ENCODE measurements around the gene CORIN. TPM values are rescaled to one million over a fixed set of nuclear protein-coding genes. Genes with fewer than 3 reads are reported as not detected.

The CORIN gene
- polyA plus RNA-seq: under 1 TPM; 0.09 to 0.28 TPM

DNA sequence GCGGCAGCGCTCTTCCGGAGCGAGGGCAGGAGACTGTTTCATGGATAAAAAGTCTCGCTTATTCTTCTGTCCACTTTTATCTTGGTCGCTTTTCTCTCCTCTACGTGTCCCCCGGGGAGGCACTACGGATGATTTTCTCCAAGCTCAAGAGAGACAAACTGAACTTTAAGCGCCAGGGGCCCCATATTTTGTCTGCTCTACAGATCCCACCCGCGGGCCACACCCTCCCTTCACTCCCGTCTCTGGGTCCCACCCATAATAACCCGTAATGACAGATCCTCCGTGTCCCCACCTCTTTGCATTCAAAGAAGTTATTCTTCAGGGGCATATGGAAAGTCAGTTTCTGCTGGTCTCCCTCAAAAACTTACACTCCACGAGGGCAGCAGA lies at the start of gene CORIN:
Gene CORIN (minus strand): TSS at position 160 of the 387 bp plus-strand sequence. CDS start 118 bp downstream, at position 42.
- no peak within 1 kb of the TSS for H3K27ac ChIP-seq (ENCODE audit: low read depth in 2 of 2, low read length in 1 of 2)
- no peaks in the 10 kb centered on the region for H3K9me3 ChIP-seq (ENCODE audit: control insufficient read depth in 2 of 2, insufficient read depth in 1 of 2, low read depth in 1 of 2, low read length in 1 of 2)
- peak within 1 kb of the TSS; percentile 36 to 52 for H3K4me3 ChIP-seq (ENCODE audit: low read depth in 1 of 2, low read length in 2 of 2)
- no peaks in the 10 kb centered on the region for H3K4me1 ChIP-seq (ENCODE audit: control insufficient read depth in 2 of 2, insufficient read depth in 2 of 2, low read length in 1 of 2)
- 8% methylated on average over 16 of the region's 16 CpGs for WGBS, 2 donors
- H3K36me3 ChIP-seq (ENCODE audit: control insufficient read depth in 2 of 2, insufficient read depth in 2 of 2, low read length in 1 of 2): no peaks in the 10 kb centered on the region
- no peaks in the 10 kb centered on the region for H3K27me3 ChIP-seq (ENCODE audit: control insufficient read depth in 1 of 2, insufficient read depth in 2 of 2, low read length in 2 of 2)

DNA sequence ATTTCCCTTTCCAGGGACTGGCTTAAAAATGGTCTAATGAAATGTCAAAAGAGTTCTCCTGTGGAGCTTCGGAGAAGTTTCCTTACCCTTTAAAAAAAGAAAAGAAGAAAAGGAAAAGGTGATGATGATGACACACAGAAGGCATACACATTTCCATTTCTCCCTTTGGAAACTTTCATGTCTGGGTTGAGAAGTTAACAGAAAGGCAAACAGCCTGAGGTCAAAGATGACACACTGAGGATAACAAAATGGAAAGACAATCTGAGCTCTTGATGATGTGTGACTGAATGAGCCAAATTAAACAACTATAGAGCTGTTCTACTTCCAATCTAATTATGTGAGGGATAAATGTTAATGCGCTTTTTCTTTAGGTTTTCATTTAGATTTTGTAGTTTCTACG lies 44.4 kb upstream of the CORIN start:
- Histone ChIP-seq H3K9me3 (ENCODE audit: control insufficient read depth in 2 of 2, insufficient read depth in 1 of 2, low read depth in 1 of 2, low read length in 1 of 2) (no peaks in the 10 kb centered on the region), H3K27ac (ENCODE audit: low read depth in 2 of 2, low read length in 1 of 2) (no peak overlapping the region), H3K4me1 (ENCODE audit: control insufficient read depth in 2 of 2, insufficient read depth in 2 of 2, low read length in 1 of 2) (no peaks in the 10 kb centered on the region), H3K27me3 (ENCODE audit: control insufficient read depth in 1 of 2, insufficient read depth in 2 of 2, low read length in 2 of 2) (no peaks in the 10 kb centered on the region), H3K36me3 (ENCODE audit: control insufficient read depth in 2 of 2, insufficient read depth in 2 of 2, low read length in 1 of 2) (no peaks in the 10 kb centered on the region), H3K4me3 (ENCODE audit: low read depth in 1 of 2, low read length in 2 of 2) (no peak overlapping the region)
- 56 to 74% methylated on average over 3 of the region's 3 CpGs for WGBS, 2 donors

DNA sequence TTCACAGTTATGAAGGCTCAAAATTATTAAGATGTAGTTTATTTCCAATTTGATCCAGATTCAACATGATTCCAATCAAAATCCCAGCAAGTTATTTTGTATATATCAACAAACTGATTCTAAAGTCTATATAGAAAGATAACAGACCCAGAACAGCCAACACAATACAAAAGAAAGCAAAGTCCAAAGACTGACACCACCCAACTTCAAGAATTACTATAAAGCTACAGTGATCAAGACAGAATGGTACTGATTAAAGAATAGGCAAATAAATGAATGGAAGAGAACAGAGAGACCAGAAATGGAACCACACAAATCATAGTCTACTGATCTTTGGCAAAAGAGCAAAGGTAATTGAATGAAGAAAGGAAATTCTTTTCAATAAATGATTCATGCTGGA lies 41.6 kb upstream of the CORIN start:
- Histone ChIP-seq H3K36me3 (ENCODE audit: control insufficient read depth in 2 of 2, insufficient read depth in 2 of 2, low read length in 1 of 2) (no peaks in the 10 kb centered on the region), H3K27ac (ENCODE audit: low read depth in 2 of 2, low read length in 1 of 2) (no peak overlapping the region), H3K27me3 (ENCODE audit: control insufficient read depth in 1 of 2, insufficient read depth in 2 of 2, low read length in 2 of 2) (no peaks in the 10 kb centered on the region), H3K9me3 (ENCODE audit: control insufficient read depth in 2 of 2, insufficient read depth in 1 of 2, low read depth in 1 of 2, low read length in 1 of 2) (no peaks in the 10 kb centered on the region), H3K4me3 (ENCODE audit: low read depth in 1 of 2, low read length in 2 of 2) (no peak overlapping the region), H3K4me1 (ENCODE audit: control insufficient read depth in 2 of 2, insufficient read depth in 2 of 2, low read length in 1 of 2) (no peaks in the 10 kb centered on the region)

- no peaks in the 10 kb centered on the region for H3K9me3 ChIP-seq (ENCODE audit: control insufficient read depth in 2 of 2, insufficient read depth in 1 of 2, low read depth in 1 of 2, low read length in 1 of 2)
- H3K4me3 ChIP-seq (ENCODE audit: low read depth in 1 of 2, low read length in 2 of 2): no peak overlapping the region
- H3K36me3 ChIP-seq (ENCODE audit: control insufficient read depth in 2 of 2, insufficient read depth in 2 of 2, low read length in 1 of 2): peaks cover 0 to 3% of the 10 kb centered on the region in 2 donors
- no peaks in the 10 kb centered on the region for H3K27me3 ChIP-seq (ENCODE audit: control insufficient read depth in 1 of 2, insufficient read depth in 2 of 2, low read length in 2 of 2)
- H3K4me1 ChIP-seq (ENCODE audit: control insufficient read depth in 2 of 2, insufficient read depth in 2 of 2, low read length in 1 of 2): no peaks in the 10 kb centered on the region
- no peak overlapping the region for H3K27ac ChIP-seq (ENCODE audit: low read depth in 2 of 2, low read length in 1 of 2)
- WGBS, 2 donors: 88 to 89% methylated on average over 3 of the region's 3 CpGs
Measured at GRCh38 chr4:47876784-47877546, 39.1 kb upstream of the CORIN start.

- peaks cover 0 to 3% of the 10 kb centered on the region in 2 donors for H3K36me3 ChIP-seq (ENCODE audit: control insufficient read depth in 2 of 2, insufficient read depth in 2 of 2, low read length in 1 of 2)
- no peak overlapping the region for H3K4me3 ChIP-seq (ENCODE audit: low read depth in 1 of 2, low read length in 2 of 2)
- no peaks in the 10 kb centered on the region for H3K4me1 ChIP-seq (ENCODE audit: control insufficient read depth in 2 of 2, insufficient read depth in 2 of 2, low read length in 1 of 2)
- no peaks in the 10 kb centered on the region for H3K27me3 ChIP-seq (ENCODE audit: control insufficient read depth in 1 of 2, insufficient read depth in 2 of 2, low read length in 2 of 2)
- no peaks in the 10 kb centered on the region for H3K9me3 ChIP-seq (ENCODE audit: control insufficient read depth in 2 of 2, insufficient read depth in 1 of 2, low read depth in 1 of 2, low read length in 1 of 2)
- no peak overlapping the region for H3K27ac ChIP-seq (ENCODE audit: low read depth in 2 of 2, low read length in 1 of 2)
Measured at GRCh38 chr4:47876310-47876709, 38.4 kb upstream of the CORIN start.

DNA sequence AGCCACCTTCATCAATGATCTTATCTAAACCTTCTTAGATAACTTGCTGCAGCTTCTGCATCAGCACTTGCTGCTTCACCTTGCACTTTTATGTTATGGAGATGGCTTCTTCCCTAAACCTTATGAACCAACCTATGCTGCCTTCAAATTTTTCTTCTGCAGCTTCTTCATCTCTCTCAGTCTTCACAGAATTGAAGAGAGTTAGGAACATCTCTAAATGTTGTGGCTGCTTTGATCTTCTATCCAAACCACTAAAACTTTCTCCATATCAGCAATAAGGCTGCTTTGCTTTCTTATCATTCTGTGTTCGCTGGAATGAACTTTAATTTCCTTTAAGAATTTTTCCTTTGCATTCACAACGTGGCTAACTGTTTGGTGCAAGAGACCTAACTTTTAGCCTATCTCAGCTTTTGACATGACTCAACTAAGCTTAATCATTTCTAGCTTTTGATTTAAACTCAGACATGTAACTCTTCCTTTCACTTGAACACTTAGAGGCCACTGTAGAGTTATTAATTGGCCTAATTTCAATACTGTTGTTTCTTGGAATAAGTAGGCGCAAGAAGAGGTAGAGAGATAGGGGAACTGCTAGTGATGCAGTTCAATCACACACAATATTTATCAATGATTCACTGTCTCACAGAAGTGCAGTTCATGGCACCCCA lies 36.1 kb upstream of the CORIN start:
- Histone ChIP-seq H3K27me3 (ENCODE audit: control insufficient read depth in 1 of 2, insufficient read depth in 2 of 2, low read length in 2 of 2) (no peaks in the 10 kb centered on the region), H3K27ac (ENCODE audit: low read depth in 2 of 2, low read length in 1 of 2) (no peak overlapping the region), H3K4me3 (ENCODE audit: low read depth in 1 of 2, low read length in 2 of 2) (no peak overlapping the region), H3K36me3 (ENCODE audit: control insufficient read depth in 2 of 2, insufficient read depth in 2 of 2, low read length in 1 of 2) (peaks cover 0 to 3% of the 10 kb centered on the region in 2 donors), H3K4me1 (ENCODE audit: control insufficient read depth in 2 of 2, insufficient read depth in 2 of 2, low read length in 1 of 2) (no peaks in the 10 kb centered on the region), H3K9me3 (ENCODE audit: control insufficient read depth in 2 of 2, insufficient read depth in 1 of 2, low read depth in 1 of 2, low read length in 1 of 2) (no peaks in the 10 kb centered on the region)
- 84 to 87% methylated on average over 3 of the region's 3 CpGs for WGBS, 2 donors

- WGBS, 2 donors: 80 to 84% methylated on average over 4 of the region's 4 CpGs
- Histone ChIP-seq H3K36me3 (ENCODE audit: control insufficient read depth in 2 of 2, insufficient read depth in 2 of 2, low read length in 1 of 2) (peaks cover 0 to 2% of the 10 kb centered on the region in 2 donors), H3K27me3 (ENCODE audit: control insufficient read depth in 1 of 2, insufficient read depth in 2 of 2, low read length in 2 of 2) (no peaks in the 10 kb centered on the region), H3K4me3 (ENCODE audit: low read depth in 1 of 2, low read length in 2 of 2) (no peak overlapping the region), H3K4me1 (ENCODE audit: control insufficient read depth in 2 of 2, insufficient read depth in 2 of 2, low read length in 1 of 2) (no peaks in the 10 kb centered on the region), H3K27ac (ENCODE audit: low read depth in 2 of 2, low read length in 1 of 2) (no peak overlapping the region), H3K9me3 (ENCODE audit: control insufficient read depth in 2 of 2, insufficient read depth in 1 of 2, low read depth in 1 of 2, low read length in 1 of 2) (no peaks in the 10 kb centered on the region)
Measured at GRCh38 chr4:47863486-47863885, 25.6 kb upstream of the CORIN start.

DNA sequence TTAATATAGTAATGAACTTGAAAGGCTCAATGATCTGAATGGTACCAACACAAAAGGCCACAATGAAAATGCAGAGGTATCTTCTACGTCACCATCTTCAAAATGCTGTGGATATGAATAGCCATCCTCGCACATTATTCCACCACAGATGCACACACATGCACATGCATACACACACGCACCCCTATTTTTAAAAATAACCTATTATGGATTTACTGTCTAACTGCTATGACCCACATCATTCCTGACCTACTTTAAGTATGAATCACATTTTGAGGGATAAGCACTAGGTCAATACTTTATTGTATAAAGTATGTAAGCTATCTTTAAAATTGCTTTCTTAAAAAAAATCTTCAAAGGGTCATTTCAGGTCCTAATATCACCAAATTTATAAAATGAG lies 24.4 kb upstream of the CORIN start:
- H3K4me3 ChIP-seq (ENCODE audit: low read depth in 1 of 2, low read length in 2 of 2): no peak overlapping the region
- no peaks in the 10 kb centered on the region for H3K4me1 ChIP-seq (ENCODE audit: control insufficient read depth in 2 of 2, insufficient read depth in 2 of 2, low read length in 1 of 2)
- no peak overlapping the region for H3K27ac ChIP-seq (ENCODE audit: low read depth in 2 of 2, low read length in 1 of 2)
- H3K36me3 ChIP-seq (ENCODE audit: control insufficient read depth in 2 of 2, insufficient read depth in 2 of 2, low read length in 1 of 2): peaks cover 0 to 2% of the 10 kb centered on the region in 2 donors
- no peaks in the 10 kb centered on the region for H3K9me3 ChIP-seq (ENCODE audit: control insufficient read depth in 2 of 2, insufficient read depth in 1 of 2, low read depth in 1 of 2, low read length in 1 of 2)
- no peaks in the 10 kb centered on the region for H3K27me3 ChIP-seq (ENCODE audit: control insufficient read depth in 1 of 2, insufficient read depth in 2 of 2, low read length in 2 of 2)
- WGBS, 2 donors: 90 to 97% methylated on average over 3 of the region's 3 CpGs

GRCh38 chr4:47860305-47860704 lies 22.4 kb upstream of the CORIN start:
- 88 to 94% methylated on average over 1 of the region's 1 CpG for WGBS, 2 donors

DNA sequence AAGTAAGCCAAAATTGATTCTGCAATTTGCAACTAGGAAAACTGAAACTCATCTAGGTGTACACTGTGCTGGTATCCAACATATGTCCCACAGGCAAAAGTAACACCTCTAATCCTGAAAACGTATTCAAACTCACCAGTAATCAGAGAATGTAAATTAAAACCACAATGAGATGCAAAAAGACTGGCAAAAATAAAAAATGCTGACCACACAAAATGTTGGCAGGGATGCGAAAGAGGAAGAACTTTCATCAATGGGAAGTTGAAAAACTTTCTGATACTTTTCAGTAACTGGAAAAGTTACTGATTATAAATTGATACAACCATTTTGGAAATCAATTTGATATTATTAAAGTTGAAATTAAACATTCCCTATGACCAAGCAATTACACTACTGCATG lies 20.1 kb upstream of the CORIN start:
- no peaks in the 10 kb centered on the region for H3K9me3 ChIP-seq (ENCODE audit: control insufficient read depth in 2 of 2, insufficient read depth in 1 of 2, low read depth in 1 of 2, low read length in 1 of 2)
- 83 to 86% methylated on average over 2 of the region's 2 CpGs for WGBS, 2 donors
- H3K4me3 ChIP-seq (ENCODE audit: low read depth in 1 of 2, low read length in 2 of 2): no peak overlapping the region
- H3K27me3 ChIP-seq (ENCODE audit: control insufficient read depth in 1 of 2, insufficient read depth in 2 of 2, low read length in 2 of 2): no peaks in the 10 kb centered on the region
- H3K36me3 ChIP-seq (ENCODE audit: control insufficient read depth in 2 of 2, insufficient read depth in 2 of 2, low read length in 1 of 2): peaks cover 0 to 2% of the 10 kb centered on the region in 2 donors
- H3K27ac ChIP-seq (ENCODE audit: low read depth in 2 of 2, low read length in 1 of 2): no peak overlapping the region
- H3K4me1 ChIP-seq (ENCODE audit: control insufficient read depth in 2 of 2, insufficient read depth in 2 of 2, low read length in 1 of 2): no peaks in the 10 kb centered on the region

More at GRCh38 chr4:47860305-47860704, 22.4 kb upstream of the CORIN start:
- no peaks in the 10 kb centered on the region for H3K4me1 ChIP-seq (ENCODE audit: control insufficient read depth in 2 of 2, insufficient read depth in 2 of 2, low read length in 1 of 2)
- no peak overlapping the region for H3K4me3 ChIP-seq (ENCODE audit: low read depth in 1 of 2, low read length in 2 of 2)
- peaks cover 2% of the 10 kb centered on the region in 2 donors for H3K36me3 ChIP-seq (ENCODE audit: control insufficient read depth in 2 of 2, insufficient read depth in 2 of 2, low read length in 1 of 2)
- H3K27ac ChIP-seq (ENCODE audit: low read depth in 2 of 2, low read length in 1 of 2): no peak overlapping the region
- H3K9me3 ChIP-seq (ENCODE audit: control insufficient read depth in 2 of 2, insufficient read depth in 1 of 2, low read depth in 1 of 2, low read length in 1 of 2): no peaks in the 10 kb centered on the region
- H3K27me3 ChIP-seq (ENCODE audit: control insufficient read depth in 1 of 2, insufficient read depth in 2 of 2, low read length in 2 of 2): no peaks in the 10 kb centered on the region

Data from esophagus (tissue), 2 donors.